ENCODE results near the gene RAMP1.

Gene RAMP1

DNA sequence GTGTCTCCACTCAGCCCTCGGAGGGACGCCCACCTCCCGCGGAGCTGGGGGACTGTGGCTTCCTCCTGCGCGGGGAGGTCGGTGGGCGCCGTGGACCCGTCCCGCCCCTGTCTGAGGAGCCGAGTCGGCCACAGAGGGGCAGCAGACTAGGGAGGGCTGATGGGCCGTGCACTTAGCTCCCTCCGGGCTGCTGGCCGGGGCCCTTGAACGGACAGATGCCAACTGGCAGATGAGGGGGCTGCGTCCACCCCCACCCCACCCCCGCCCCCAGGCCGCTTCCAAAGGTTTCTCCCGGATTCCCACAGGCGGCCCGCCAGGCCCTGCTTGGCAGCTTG is 96.9 kb downstream of the RAMP1 start:
- DNase-seq = no peak

DNA sequence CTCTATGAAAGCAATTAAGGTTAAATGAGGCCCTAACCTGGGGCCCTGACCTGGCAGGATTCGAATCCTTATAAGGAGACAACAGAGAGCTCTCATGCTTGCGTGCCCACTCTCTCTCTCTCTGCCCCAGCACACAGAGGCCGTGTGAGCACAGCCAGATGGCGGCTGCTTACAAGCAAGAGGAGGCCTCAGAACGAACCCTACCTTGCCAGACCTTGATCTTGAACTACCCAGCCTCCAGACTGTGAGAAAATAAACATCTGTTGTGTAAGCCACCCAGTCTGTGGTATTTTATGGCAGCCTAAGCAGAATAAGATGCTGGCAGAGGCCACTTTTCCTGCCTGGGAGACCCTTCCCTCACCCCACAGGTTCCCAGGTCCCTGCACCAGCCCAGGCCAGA is 102.2 kb downstream of the RAMP1 start:
- no peak for DNase-seq
